Measurements from ENCODE around the gene NANOS1. TPM values are rescaled to one million over a fixed set of nuclear protein-coding genes. Genes with fewer than 3 reads are reported as not detected.

The NANOS1 gene
- total and polyA plus RNA-seq, 2 experiments from 2014 or later: 3.8 to 6.2 TPM

DNA sequence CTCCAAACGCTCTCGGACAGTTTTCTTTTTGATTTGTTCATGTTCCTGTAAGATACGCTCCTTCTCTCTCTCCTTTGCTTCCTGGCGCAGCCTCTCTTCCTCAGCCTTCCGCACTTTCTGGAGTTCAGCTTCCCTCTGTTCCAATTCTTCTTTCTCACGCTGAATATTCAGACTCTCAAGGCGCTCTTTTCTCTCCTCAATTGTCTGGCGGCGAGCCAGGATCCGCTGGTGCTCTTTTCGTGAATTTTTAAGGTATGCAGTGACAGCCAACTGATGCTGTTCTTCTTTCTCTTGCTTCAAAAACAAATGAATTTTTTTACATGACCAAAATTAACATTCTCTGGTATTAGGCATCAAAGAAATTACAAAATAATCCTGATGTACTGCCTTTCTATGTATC, 28.5 kb downstream of the NANOS1 start:
- Histone ChIP-seq H3K4me3 (no peak overlapping the region), H3K4me2 (no peak overlapping the region), H3K27ac (no peak overlapping the region), H4K20me1 (ENCODE audit: insufficient read depth, poor library complexity, severe bottlenecking) (peaks cover 26% of the 10 kb centered on the region), H3K27me3 (no peaks in the 10 kb centered on the region), H3K79me2 (peaks cover 86% of the 10 kb centered on the region), H3K9me3 (ENCODE audit: low read depth) (no peaks in the 10 kb centered on the region), H3K9me2 (replicated peaks; ENCODE audit: insufficient read depth) (no peaks in the 10 kb centered on the region), H3K4me1 (ENCODE audit: insufficient read depth) (no peaks in the 10 kb centered on the region), H3K36me3 (replicated peaks; ENCODE audit: insufficient read depth, low read depth) (peaks cover 16% of the 10 kb centered on the region), H2AFZ (no peak overlapping the region)
- 98% methylated on average over 11 of the region's 11 CpGs for WGBS (ENCODE audit: low lambda C conversion rate, missing lambda C conversion rate)
- DNase-seq (ENCODE audit: low spot score): no peak
- no peak for TF ChIP-seq EZH2phosphoT487 (IDR thresholded peaks at IDR 0.05; ENCODE audit: low read depth, severe bottlenecking, unreplicated experiment)
- TF ChIP-seq, protein P1, sequence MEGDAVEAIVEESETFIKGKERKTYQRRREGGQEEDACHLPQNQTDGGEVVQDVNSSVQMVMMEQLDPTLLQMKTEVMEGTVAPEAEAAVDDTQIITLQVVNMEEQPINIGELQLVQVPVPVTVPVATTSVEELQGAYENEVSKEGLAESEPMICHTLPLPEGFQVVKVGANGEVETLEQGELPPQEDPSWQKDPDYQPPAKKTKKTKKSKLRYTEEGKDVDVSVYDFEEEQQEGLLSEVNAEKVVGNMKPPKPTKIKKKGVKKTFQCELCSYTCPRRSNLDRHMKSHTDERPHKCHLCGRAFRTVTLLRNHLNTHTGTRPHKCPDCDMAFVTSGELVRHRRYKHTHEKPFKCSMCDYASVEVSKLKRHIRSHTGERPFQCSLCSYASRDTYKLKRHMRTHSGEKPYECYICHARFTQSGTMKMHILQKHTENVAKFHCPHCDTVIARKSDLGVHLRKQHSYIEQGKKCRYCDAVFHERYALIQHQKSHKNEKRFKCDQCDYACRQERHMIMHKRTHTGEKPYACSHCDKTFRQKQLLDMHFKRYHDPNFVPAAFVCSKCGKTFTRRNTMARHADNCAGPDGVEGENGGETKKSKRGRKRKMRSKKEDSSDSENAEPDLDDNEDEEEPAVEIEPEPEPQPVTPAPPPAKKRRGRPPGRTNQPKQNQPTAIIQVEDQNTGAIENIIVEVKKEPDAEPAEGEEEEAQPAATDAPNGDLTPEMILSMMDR (IDR thresholded peaks at IDR 0.05; ENCODE audit: poor library complexity): no peak
- no peak for TF ChIP-seq EZH2 (IDR thresholded peaks at IDR 0.05; ENCODE audit: borderline replicate concordance)

DNA sequence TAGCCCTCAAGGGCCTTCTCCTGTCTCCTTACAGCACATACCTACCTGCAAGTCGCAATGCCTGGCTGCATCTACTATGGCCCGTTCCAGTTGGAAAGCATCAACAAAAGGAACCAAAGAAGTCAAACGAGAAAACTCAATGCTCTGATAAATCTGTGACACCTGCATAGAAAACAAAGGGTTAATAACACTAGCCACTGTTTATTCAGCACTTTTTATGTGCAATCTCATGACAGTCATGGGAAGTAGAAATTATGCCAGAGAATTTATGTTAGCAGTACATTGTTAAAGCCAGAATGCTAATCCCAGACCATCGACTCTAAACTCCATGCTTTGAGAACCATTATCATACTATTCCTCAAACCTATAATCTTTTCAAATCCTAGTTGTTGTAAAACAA, 30.0 kb downstream of the NANOS1 start:
- H3K79me2 ChIP-seq: peaks cover 90% of the 10 kb centered on the region
- H3K4me3 ChIP-seq: no peak overlapping the region
- H3K4me2 ChIP-seq: no peak overlapping the region
- no peak overlapping the region for H3K27ac ChIP-seq
- no peak for DNase-seq (ENCODE audit: low spot score)
- H2AFZ ChIP-seq: no peak overlapping the region
- no peaks in the 10 kb centered on the region for H3K9me2 ChIP-seq (replicated peaks; ENCODE audit: insufficient read depth)
- H3K36me3 ChIP-seq (replicated peaks; ENCODE audit: insufficient read depth, low read depth): peaks cover 21% of the 10 kb centered on the region
- TF ChIP-seq, protein P1 (IDR thresholded peaks at IDR 0.05; ENCODE audit: poor library complexity): no peak
- TF ChIP-seq EZH2phosphoT487 (IDR thresholded peaks at IDR 0.05; ENCODE audit: low read depth, severe bottlenecking, unreplicated experiment) (no peak), EZH2 (IDR thresholded peaks at IDR 0.05; ENCODE audit: borderline replicate concordance) (no peak)
- H3K4me1 ChIP-seq (ENCODE audit: insufficient read depth): no peaks in the 10 kb centered on the region
- 82% methylated on average over 4 of the region's 4 CpGs for WGBS (ENCODE audit: low lambda C conversion rate, missing lambda C conversion rate)
- H3K27me3 ChIP-seq: no peaks in the 10 kb centered on the region
- H3K9me3 ChIP-seq (ENCODE audit: low read depth): no peaks in the 10 kb centered on the region
- peaks cover 26% of the 10 kb centered on the region for H4K20me1 ChIP-seq (ENCODE audit: insufficient read depth, poor library complexity, severe bottlenecking)

DNA sequence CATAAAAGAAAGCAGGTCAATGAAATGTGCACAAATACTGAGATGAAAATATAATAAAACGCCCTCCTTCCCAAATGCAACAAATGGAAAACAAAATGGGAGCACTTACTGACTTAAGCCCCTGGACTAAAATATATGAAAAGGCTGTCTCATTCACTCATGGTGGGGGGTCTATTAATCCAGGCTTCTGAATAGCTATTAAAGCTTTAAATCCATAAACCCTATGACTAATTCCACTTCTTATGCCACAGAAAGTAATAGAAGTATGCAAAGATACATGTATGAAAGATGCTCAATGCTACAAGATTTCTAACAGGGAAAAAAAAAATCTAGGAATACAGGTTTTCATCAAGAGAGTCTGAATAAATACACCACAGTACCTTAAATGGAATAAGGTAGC, 30.6 kb downstream of the NANOS1 start:
- no peak overlapping the region for H3K4me2 ChIP-seq
- no peak overlapping the region for H3K4me3 ChIP-seq
- peaks cover 90% of the 10 kb centered on the region for H3K79me2 ChIP-seq
- TF ChIP-seq EZH2phosphoT487 (IDR thresholded peaks at IDR 0.05; ENCODE audit: low read depth, severe bottlenecking, unreplicated experiment) (no peak), EZH2 (IDR thresholded peaks at IDR 0.05; ENCODE audit: borderline replicate concordance) (no peak)
- TF ChIP-seq, protein P1 (IDR thresholded peaks at IDR 0.05; ENCODE audit: poor library complexity): no peak
- H3K9me2 ChIP-seq (replicated peaks; ENCODE audit: insufficient read depth): no peaks in the 10 kb centered on the region
- no peak overlapping the region for H2AFZ ChIP-seq
- DNase-seq (ENCODE audit: low spot score): no peak
- H3K27ac ChIP-seq: no peak overlapping the region
- 100% methylated on average over 1 of the region's 1 CpG for WGBS (ENCODE audit: low lambda C conversion rate, missing lambda C conversion rate)
- no peaks in the 10 kb centered on the region for H3K27me3 ChIP-seq
- H3K9me3 ChIP-seq (ENCODE audit: low read depth): no peaks in the 10 kb centered on the region
- H4K20me1 ChIP-seq (ENCODE audit: insufficient read depth, poor library complexity, severe bottlenecking): peaks cover 31% of the 10 kb centered on the region
- peaks cover 21% of the 10 kb centered on the region for H3K36me3 ChIP-seq (replicated peaks; ENCODE audit: insufficient read depth, low read depth)
- no peaks in the 10 kb centered on the region for H3K4me1 ChIP-seq (ENCODE audit: insufficient read depth)

DNA sequence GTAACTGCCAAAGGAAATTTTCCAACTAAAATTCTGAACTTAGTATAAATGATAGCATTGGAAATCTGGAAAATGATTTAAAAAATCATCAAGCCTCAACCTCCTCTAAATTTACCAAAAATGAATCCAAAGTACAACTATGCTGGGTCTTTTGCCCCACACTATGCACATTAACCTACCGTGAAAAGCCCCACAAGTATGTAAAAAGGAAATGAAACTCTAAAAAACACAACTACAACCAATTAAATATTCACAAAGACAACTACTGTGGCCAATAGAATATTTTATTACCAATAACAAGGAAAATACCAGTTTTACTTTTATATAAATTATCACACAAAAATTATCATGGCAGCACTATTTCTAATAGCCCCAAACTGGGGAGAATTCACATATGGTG, 31.8 kb downstream of the NANOS1 start:
- WGBS (ENCODE audit: low lambda C conversion rate, missing lambda C conversion rate): 87% methylated on average over 1 of the region's 1 CpG
- peaks cover 17% of the 10 kb centered on the region for H3K36me3 ChIP-seq (replicated peaks; ENCODE audit: insufficient read depth, low read depth)

More for the DNA sequence above, 31.8 kb downstream of the NANOS1 start:
- H4K20me1 ChIP-seq (ENCODE audit: insufficient read depth, poor library complexity, severe bottlenecking): peaks cover 40% of the 10 kb centered on the region
- TF ChIP-seq, protein P1 (IDR thresholded peaks at IDR 0.05; ENCODE audit: poor library complexity): no peak
- TF ChIP-seq EZH2phosphoT487 (IDR thresholded peaks at IDR 0.05; ENCODE audit: low read depth, severe bottlenecking, unreplicated experiment) (no peak), EZH2 (IDR thresholded peaks at IDR 0.05; ENCODE audit: borderline replicate concordance) (no peak)
- H3K79me2 ChIP-seq: peaks cover 91% of the 10 kb centered on the region
- no peak overlapping the region for H3K4me2 ChIP-seq
- H3K27ac ChIP-seq: no peak overlapping the region
- no peak for DNase-seq (ENCODE audit: low spot score)
- no peaks in the 10 kb centered on the region for H3K4me1 ChIP-seq (ENCODE audit: insufficient read depth)
- H2AFZ ChIP-seq: no peak overlapping the region
- no peaks in the 10 kb centered on the region for H3K9me2 ChIP-seq (replicated peaks; ENCODE audit: insufficient read depth)
- no peaks in the 10 kb centered on the region for H3K9me3 ChIP-seq (ENCODE audit: low read depth)
- no peak overlapping the region for H3K4me3 ChIP-seq
- no peaks in the 10 kb centered on the region for H3K27me3 ChIP-seq
